ENCODE results near the gene RIMS4. TPM values are rescaled to one million over a fixed set of nuclear protein-coding genes. Genes with fewer than 3 reads are reported as not detected.

The RIMS4 gene
- total RNA-seq, 1 experiment from 2014 or later: 4.0 TPM

DNA sequence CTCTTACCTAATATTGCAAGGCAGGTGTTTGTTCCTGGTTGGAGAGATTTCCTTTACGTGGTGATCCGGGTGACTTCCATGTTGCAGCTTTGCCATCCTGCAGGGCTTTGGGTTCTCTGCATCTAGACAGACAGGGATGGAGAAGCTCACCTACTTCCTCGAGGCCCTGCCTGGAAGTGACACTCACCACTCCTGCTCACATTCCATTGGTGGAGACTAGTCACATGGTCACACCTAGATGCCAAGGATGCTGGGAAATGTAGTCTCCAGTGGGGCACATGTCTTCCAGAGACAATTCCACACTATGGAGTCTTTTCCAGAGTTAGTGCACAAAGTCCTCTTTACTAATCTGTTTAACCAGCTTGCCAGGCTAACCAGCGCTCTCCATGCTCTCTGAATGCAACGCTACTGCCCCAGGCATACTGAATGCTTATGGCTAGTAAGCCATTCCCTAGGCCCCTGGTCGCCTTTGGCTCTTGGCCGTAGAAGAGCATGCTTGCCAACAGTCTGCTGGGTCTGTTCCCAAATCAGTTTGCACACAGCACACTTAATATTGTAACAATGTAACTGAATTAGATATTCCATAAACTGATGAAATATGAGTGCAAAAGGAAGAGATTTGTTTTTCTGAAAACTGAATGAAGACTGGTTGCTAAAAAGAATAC lies 71.4 kb downstream of the RIMS4 start:
- H3K4me3 ChIP-seq (ENCODE audit: low read depth in 2 of 2, low read length in 2 of 2): no peak overlapping the region
- peaks cover 19% of the 10 kb centered on the region for H3K4me1 ChIP-seq (ENCODE audit: control insufficient read depth, insufficient read depth, low read length)
- BruUV-seq (replicated peaks): no TSS peak
- DNase-seq (ENCODE audit: low read depth, low spot score): no peak
- peak; percentile 76 for ATAC-seq
- no peak overlapping the region for H3K27ac ChIP-seq (ENCODE audit: low read length)
- no peaks in the 10 kb centered on the region; the same call in 1 of the 2 replicates for H3K9me3 ChIP-seq (ENCODE audit: control insufficient read depth, insufficient read depth, low read depth, low read length)
- no peaks in the 10 kb centered on the region for H3K36me3 ChIP-seq (ENCODE audit: control insufficient read depth, insufficient read depth, low read length)
- in situ Hi-C loops (cut with HindIII; ENCODE audit: low pct_unique_long_range_greater_than_20kb, low sequenced_read_pairs) (no loop called here), intact Hi-C loops (cut with micrococcal nuclease; ENCODE audit: unreplicated experiment) (no loop called here)
- no peaks in the 10 kb centered on the region for H3K27me3 ChIP-seq (ENCODE audit: control insufficient read depth, insufficient read depth, low read length)
- CTCF ChIA-PET: no interaction called here
- TF ChIP-seq SIN3A (IDR thresholded peaks at IDR 0.05; ENCODE audit: borderline replicate concordance, insufficient read depth, low read depth, low read length) (no peak), POLR2AphosphoS5 (IDR thresholded peaks at IDR 0.05; ENCODE audit: low read depth, low read length) (no peak), TCF7L2 (IDR thresholded peaks at IDR 0.05; ENCODE audit: low read depth, low read length) (no peak)
- TF ChIP-seq, protein P1, sequence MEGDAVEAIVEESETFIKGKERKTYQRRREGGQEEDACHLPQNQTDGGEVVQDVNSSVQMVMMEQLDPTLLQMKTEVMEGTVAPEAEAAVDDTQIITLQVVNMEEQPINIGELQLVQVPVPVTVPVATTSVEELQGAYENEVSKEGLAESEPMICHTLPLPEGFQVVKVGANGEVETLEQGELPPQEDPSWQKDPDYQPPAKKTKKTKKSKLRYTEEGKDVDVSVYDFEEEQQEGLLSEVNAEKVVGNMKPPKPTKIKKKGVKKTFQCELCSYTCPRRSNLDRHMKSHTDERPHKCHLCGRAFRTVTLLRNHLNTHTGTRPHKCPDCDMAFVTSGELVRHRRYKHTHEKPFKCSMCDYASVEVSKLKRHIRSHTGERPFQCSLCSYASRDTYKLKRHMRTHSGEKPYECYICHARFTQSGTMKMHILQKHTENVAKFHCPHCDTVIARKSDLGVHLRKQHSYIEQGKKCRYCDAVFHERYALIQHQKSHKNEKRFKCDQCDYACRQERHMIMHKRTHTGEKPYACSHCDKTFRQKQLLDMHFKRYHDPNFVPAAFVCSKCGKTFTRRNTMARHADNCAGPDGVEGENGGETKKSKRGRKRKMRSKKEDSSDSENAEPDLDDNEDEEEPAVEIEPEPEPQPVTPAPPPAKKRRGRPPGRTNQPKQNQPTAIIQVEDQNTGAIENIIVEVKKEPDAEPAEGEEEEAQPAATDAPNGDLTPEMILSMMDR (IDR thresholded peaks at IDR 0.05): no peak
- TF ChIP-seq, protein P2, sequence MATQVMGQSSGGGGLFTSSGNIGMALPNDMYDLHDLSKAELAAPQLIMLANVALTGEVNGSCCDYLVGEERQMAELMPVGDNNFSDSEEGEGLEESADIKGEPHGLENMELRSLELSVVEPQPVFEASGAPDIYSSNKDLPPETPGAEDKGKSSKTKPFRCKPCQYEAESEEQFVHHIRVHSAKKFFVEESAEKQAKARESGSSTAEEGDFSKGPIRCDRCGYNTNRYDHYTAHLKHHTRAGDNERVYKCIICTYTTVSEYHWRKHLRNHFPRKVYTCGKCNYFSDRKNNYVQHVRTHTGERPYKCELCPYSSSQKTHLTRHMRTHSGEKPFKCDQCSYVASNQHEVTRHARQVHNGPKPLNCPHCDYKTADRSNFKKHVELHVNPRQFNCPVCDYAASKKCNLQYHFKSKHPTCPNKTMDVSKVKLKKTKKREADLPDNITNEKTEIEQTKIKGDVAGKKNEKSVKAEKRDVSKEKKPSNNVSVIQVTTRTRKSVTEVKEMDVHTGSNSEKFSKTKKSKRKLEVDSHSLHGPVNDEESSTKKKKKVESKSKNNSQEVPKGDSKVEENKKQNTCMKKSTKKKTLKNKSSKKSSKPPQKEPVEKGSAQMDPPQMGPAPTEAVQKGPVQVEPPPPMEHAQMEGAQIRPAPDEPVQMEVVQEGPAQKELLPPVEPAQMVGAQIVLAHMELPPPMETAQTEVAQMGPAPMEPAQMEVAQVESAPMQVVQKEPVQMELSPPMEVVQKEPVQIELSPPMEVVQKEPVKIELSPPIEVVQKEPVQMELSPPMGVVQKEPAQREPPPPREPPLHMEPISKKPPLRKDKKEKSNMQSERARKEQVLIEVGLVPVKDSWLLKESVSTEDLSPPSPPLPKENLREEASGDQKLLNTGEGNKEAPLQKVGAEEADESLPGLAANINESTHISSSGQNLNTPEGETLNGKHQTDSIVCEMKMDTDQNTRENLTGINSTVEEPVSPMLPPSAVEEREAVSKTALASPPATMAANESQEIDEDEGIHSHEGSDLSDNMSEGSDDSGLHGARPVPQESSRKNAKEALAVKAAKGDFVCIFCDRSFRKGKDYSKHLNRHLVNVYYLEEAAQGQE (IDR thresholded peaks at IDR 0.05; ENCODE audit: insufficient read depth in 1 of 2, low read depth in 2 of 2, low read length in 1 of 2): no peak
- POLR2A ChIA-PET: no interaction called here

DNA sequence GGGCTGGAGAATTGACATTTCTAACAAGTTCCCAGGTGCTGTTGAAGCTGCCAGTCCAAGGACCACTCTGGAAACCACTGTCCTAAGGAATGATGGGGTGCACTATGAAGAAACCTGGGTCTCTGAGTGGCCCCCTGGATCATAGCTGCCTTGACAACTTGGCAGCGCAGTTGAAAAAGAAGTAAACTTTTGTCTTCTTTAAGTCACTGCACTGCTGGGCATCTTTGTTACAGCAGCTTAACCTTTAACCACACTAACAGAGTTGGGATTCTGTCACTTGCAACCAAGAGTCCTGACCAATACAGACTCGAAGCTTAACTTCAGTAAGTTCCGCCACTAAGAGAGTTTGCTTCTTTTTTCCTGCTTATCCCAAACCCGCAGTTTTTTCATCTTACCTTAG lies 73.2 kb downstream of the RIMS4 start:
- BruUV-seq (replicated peaks): no TSS peak
- ChIA-PET CTCF (no interaction called here), POLR2A (no interaction called here)
- TF ChIP-seq, protein P1 (IDR thresholded peaks at IDR 0.05): no peak
- TF ChIP-seq, protein P2 (IDR thresholded peaks at IDR 0.05; ENCODE audit: insufficient read depth in 1 of 2, low read depth in 2 of 2, low read length in 1 of 2): no peak
- TF ChIP-seq POLR2AphosphoS5 (IDR thresholded peaks at IDR 0.05; ENCODE audit: low read depth, low read length) (no peak), SIN3A (IDR thresholded peaks at IDR 0.05; ENCODE audit: borderline replicate concordance, insufficient read depth, low read depth, low read length) (no peak), TCF7L2 (IDR thresholded peaks at IDR 0.05; ENCODE audit: low read depth, low read length) (no peak)
- DNase-seq (ENCODE audit: low read depth, low spot score) (no peak), ATAC-seq (no peak)
- peak overlapping the region; percentile 99; the same call in 1 of the 2 replicates for H3K27ac ChIP-seq (ENCODE audit: low read length)
- intact Hi-C loops (cut with micrococcal nuclease; ENCODE audit: unreplicated experiment): no loop called here
- no peaks in the 10 kb centered on the region for H3K36me3 ChIP-seq (ENCODE audit: control insufficient read depth, insufficient read depth, low read length)
- in situ Hi-C loops (cut with HindIII; ENCODE audit: low pct_unique_long_range_greater_than_20kb, low sequenced_read_pairs): no loop called here
- H3K9me3 ChIP-seq (ENCODE audit: control insufficient read depth, insufficient read depth, low read depth, low read length): no peaks in the 10 kb centered on the region; the same call in 1 of the 2 replicates
- peaks cover 29% of the 10 kb centered on the region for H3K4me1 ChIP-seq (ENCODE audit: control insufficient read depth, insufficient read depth, low read length)
- no peaks in the 10 kb centered on the region for H3K27me3 ChIP-seq (ENCODE audit: control insufficient read depth, insufficient read depth, low read length)
- no peak overlapping the region for H3K4me3 ChIP-seq (ENCODE audit: low read depth in 2 of 2, low read length in 2 of 2)
